ENCODE data around the gene CALML3. TPM values are rescaled to one million over a fixed set of nuclear protein-coding genes. Genes with fewer than 3 reads are reported as not detected.

The CALML3 gene
- total and polyA plus RNA-seq, 4 donors, result 0.02 to 0.11 (median 0.04) TPM; not detected in 1

DNA sequence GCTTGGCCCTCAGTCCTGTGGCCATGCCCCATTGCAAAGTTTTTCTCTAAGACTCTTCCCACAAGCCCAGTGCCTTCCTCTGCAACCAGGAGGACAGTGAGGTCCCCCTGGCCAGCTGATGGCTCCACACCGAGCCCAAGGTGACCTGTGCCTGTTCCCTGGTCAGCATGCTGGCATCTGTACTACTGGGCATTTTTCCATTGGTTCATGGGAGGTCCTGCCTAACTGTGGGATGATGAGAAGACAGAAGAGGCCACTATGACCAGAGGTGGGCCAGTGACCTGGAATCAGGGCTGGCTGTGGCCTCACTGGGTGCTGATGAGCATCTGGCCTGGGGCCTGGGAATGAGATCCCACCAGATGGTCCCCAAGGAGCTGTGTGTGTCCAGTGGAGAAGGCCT, 20.2 kb downstream of the CALML3 start:
- WGBS, 2 donors, result 89 to 93% methylated on average over 1 of the region's 1 CpG
- Histone ChIP-seq H3K9me3 (ENCODE audit: control insufficient read depth in 4 of 4, insufficient read depth in 3 of 4, low read length in 3 of 4) (peaks cover 0 to 4% (median 0%) of the 10 kb centered on the region in 4 donors), H3K4me1 (ENCODE audit: control insufficient read depth in 5 of 5, insufficient read depth in 5 of 5, low read length in 5 of 5) (peaks cover 0 to 35% (median 30%) of the 10 kb centered on the region in 5 donors), H3K27me3 (ENCODE audit: control insufficient read depth in 3 of 3, insufficient read depth in 3 of 3, low read length in 2 of 3) (no peaks in the 10 kb centered on the region), H3K36me3 (ENCODE audit: control insufficient read depth in 4 of 4, insufficient read depth in 4 of 4, low read length in 4 of 4) (no peaks in the 10 kb centered on the region), H3K4me3 (no peak overlapping the region), H3K27ac (ENCODE audit: low read depth in 1 of 2, low read length in 1 of 2) (no peak overlapping the region), H3K9ac (ENCODE audit: insufficient read depth in 1 of 2, low read length in 2 of 2) (no peak overlapping the region)
- ATAC-seq (ENCODE audit: insufficient read depth, low FRiP score) (no peak), DNase-seq (no peak)
- TF ChIP-seq CTCF (IDR thresholded peaks at IDR 0.05; ENCODE audit: control extremely low read depth, extremely low read depth), result no peak

DNA sequence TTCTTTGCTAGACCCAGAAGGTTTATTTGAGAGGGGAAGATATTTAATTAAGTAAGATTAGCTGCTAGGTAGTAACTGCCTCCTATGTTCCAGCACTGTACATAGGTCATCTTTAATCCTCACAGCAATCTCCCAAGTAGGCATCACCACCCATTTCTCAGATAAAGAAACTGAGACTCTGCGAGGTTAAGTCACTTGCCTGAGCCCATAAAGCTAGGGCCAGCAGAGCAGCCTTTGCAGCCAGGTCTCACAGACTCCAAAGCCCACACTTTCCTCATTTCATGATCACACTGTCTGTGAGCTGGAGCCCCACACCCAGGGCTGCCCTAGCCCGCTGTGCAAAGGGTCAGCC, 20.6 kb downstream of the CALML3 start:
- Histone ChIP-seq H3K9ac (ENCODE audit: insufficient read depth in 1 of 2, low read length in 2 of 2) (no peak overlapping the region), H3K4me3 (no peak overlapping the region), H3K27ac (ENCODE audit: low read depth in 1 of 2, low read length in 1 of 2) (peak overlapping the region; percentile 1 to 93), H3K9me3 (ENCODE audit: control insufficient read depth in 4 of 4, insufficient read depth in 3 of 4, low read length in 3 of 4) (peaks cover 0 to 4% (median 0%) of the 10 kb centered on the region in 4 donors), H3K27me3 (ENCODE audit: control insufficient read depth in 3 of 3, insufficient read depth in 3 of 3, low read length in 2 of 3) (no peaks in the 10 kb centered on the region), H3K4me1 (ENCODE audit: control insufficient read depth in 5 of 5, insufficient read depth in 5 of 5, low read length in 5 of 5) (peaks cover 0 to 35% (median 30%) of the 10 kb centered on the region in 5 donors), H3K36me3 (ENCODE audit: control insufficient read depth in 4 of 4, insufficient read depth in 4 of 4, low read length in 4 of 4) (no peaks in the 10 kb centered on the region)
- 91 to 96% methylated on average over 2 of the region's 2 CpGs for WGBS, 2 donors
- ATAC-seq (ENCODE audit: insufficient read depth, low FRiP score) (no peak), DNase-seq (no peak)
- TF ChIP-seq CTCF (IDR thresholded peaks at IDR 0.05; ENCODE audit: control extremely low read depth, extremely low read depth), result no peak

DNA sequence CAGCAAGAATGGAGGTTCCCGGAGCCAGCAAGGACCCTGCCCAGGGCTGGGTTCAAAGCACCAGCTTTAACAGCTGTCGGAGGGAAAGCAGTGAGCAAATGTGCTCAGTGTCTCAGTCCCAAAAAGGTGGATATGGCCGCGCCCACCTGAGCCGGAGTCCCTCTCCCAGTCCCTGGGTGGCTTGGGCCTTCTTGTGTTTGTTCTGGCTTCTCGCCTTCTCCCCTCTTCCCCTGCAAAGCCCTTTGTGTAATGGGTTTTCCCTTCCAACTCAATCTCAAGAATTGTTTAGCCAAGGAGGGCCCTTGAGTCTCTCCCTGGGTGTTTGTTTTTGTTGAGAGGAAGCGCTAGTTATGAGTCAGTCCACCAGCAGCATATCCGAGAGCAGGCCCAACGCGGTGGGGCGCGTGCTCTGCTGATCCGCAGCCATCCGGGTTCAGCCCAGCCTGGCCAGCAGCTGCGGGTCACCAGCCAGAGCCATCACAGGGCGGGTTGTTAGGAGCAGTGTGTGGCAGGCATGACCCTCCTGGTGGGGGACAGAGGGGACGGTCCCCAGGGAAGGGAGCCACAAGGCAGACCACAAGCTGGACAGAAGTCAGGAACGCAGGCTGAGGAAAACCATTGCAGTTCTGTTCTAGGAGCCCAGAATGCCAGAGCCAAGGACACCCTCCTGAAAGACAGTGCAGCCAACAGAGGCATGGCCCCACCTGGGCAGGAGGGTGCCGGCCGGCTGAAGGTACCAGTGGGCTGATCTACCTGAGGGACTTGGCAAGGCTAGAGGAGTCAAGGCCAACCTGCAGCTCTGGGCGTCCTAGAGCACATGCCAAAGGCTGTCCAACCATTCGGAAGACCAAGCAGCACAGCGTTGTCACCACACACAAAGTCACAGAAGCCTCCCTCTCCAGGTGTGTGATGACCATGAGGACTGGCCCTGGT, 21.3 kb downstream of the CALML3 start:
- H3K9me3 ChIP-seq (ENCODE audit: control insufficient read depth in 4 of 4, insufficient read depth in 3 of 4, low read length in 3 of 4), result peaks cover 0 to 4% (median 0%) of the 10 kb centered on the region in 4 donors
- peak; percentile 56 for ATAC-seq (ENCODE audit: insufficient read depth, low FRiP score)
- 59 to 78% methylated on average over 23 of the region's 23 CpGs for WGBS, 2 donors

More for the DNA sequence above, 21.3 kb downstream of the CALML3 start:
- Histone ChIP-seq H3K4me3 (no peak overlapping the region), H3K9ac (ENCODE audit: insufficient read depth in 1 of 2, low read length in 2 of 2) (no peak overlapping the region), H3K27me3 (ENCODE audit: control insufficient read depth in 3 of 3, insufficient read depth in 3 of 3, low read length in 2 of 3) (no peaks in the 10 kb centered on the region), H3K4me1 (ENCODE audit: control insufficient read depth in 5 of 5, insufficient read depth in 5 of 5, low read length in 5 of 5) (peaks cover 0 to 35% (median 30%) of the 10 kb centered on the region in 5 donors), H3K36me3 (ENCODE audit: control insufficient read depth in 4 of 4, insufficient read depth in 4 of 4, low read length in 4 of 4) (no peaks in the 10 kb centered on the region), H3K27ac (ENCODE audit: low read depth in 1 of 2, low read length in 1 of 2) (peak overlapping the region; percentile 1 to 93)
- no peak for TF ChIP-seq CTCF (IDR thresholded peaks at IDR 0.05; ENCODE audit: control extremely low read depth, extremely low read depth)
- DNase-seq, result peak; percentile 53 to 72 (median 62)

Measured in lung (tissue), 12 donors.